Esophagus mucosa (tissue), 1 donor: Measurements from ENCODE around the gene KCTD5. TPM values are rescaled to one million over a fixed set of nuclear protein-coding genes. Genes with fewer than 3 reads are reported as not detected.

Experiments used
- ATAC-seq: fragments of 200-7000 bp; cut with Tn5 transposase; one replicate; pipeline ENCODE4 v1.9.1; 2020
- total RNA-seq: library from RNA; stranded (reverse); gene quantifications from one replicate; pipeline ENCODE4 v1.2.4, GENCODE V29; 2023
- donor health status: DM: yes; HTN: yes; CAD: no.

The KCTD5 gene
- total RNA-seq, 1 donor from 2014 or later, result 37.7 TPM

DNA sequence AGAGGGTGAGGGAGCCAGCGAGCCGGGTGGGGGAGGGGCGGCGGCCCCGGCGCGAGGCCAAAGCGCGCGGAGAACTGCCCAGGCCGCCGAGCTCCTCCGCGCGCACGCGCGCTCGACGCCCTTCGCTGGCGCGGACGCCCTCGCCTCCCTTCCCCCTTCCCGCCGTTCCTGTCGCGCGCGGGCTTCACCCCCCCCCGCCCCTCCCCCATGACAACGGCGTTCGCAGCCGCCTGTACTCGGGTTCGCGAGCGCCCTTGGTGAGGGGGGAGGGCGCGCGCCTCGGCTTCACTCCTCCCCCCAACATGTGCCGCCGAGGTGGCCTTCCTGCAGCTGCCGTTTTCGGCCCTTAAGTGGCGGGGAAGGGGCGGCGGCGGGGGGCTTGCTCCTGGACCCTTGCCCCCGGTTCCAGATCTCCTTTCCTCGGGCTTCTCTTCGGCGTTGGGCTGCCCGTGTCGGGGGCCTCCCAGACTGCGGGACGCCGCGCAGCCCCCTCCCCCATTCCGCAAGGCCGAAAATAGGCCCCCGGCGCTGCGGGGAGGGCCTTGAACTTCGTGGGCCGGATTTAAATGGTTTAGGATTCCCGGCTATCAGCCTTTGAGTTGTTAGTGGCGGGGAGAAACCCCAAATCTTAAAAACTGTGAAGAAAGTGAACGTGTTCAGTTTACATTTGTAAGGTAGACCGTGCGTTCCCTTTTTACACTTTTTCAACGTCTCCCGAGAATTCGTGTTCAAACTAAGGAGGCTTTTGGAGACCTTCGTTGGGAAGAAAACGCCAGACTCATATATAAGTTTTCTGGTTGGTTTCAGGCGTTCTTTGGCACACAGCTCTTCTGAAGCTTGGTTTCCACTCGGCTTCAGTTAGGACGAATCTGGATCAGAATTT lies 70.8 kb downstream of the KCTD5 start:
- peak; percentile 79 for ATAC-seq

DNA sequence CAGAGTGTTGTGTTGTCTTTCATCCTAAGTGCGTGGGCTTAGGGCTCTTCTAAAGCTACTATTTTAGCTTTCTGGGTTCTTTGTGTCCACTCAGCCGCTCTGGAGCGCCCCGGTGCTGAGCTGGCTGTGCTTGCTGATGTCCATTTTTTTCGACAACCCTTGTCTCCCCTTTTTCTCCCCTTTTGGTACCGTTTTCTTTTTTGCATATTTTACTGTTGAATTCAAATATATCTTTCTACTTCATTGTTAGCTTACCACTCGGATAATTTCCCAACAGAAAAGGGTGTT lies 71.4 kb downstream of the KCTD5 start:
- no peak for ATAC-seq

GRCh38 chr16:2755158-2755557 lies 72.8 kb downstream of the KCTD5 start:
- no peak for ATAC-seq

DNA sequence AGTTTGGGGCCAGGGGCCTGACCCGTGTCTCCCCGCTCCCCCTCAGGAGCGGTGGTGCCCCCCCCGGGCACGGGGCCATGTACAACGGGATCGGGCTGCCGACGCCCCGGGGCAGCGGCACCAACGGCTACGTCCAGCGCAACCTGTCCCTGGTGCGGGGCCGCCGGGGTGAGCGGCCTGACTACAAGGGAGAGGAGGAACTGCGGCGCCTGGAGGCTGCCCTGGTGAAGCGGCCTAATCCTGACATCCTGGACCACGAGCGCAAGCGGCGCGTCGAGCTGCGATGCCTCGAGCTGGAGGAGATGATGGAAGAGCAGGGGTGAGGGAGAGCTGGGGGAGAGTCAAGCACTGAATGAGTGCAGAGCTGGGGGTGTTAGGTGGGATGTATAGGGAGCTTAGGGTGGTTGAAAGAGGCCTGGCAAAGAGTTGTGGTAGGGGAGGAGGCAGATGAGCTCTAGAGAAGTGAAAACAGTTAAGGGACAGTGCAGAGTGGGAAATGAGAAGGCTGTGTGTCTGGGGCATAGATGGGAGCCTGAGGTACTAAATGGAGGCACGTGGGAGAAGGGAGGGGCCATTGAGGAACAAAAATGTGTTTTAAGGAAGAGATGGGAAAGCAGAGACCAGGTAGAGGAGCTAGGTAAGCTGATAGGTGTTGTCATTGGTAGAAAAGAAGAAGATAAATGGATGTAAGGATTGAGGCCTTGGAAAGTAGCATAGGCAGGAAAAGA lies 74.1 kb downstream of the KCTD5 start:
- ATAC-seq, result no peak

GRCh38 chr16:2757344-2757743 lies 75.0 kb downstream of the KCTD5 start:
- no peak for ATAC-seq

Other genes starting within 250 kb of the KCTD5 start
- gene TEDC2, start 222.4 kb upstream of the KCTD5 start, total RNA-seq, result 3.1 TPM
- gene NTN3, start 211.2 kb upstream of the KCTD5 start, total RNA-seq, result 0.08 TPM
- gene TBC1D24, start 207.4 kb upstream of the KCTD5 start, total RNA-seq, result 2.0 TPM
- gene ATP6V0C, start 168.6 kb upstream of the KCTD5 start, total RNA-seq, result 205 TPM
- gene AMDHD2, start 162.2 kb upstream of the KCTD5 start, total RNA-seq, result 19.0 TPM
- not detected for gene CEMP1, start 151.1 kb upstream of the KCTD5 start, total RNA-seq
- 26.1 TPM for gene PDPK1, start 144.5 kb upstream of the KCTD5 start, total RNA-seq
- 191 TPM for gene PRSS27, start 37.7 kb downstream of the KCTD5 start, total RNA-seq
- 280 TPM for gene SRRM2, start 70.1 kb downstream of the KCTD5 start, total RNA-seq
- 310 TPM for gene ELOB, start 94.8 kb downstream of the KCTD5 start, total RNA-seq
- gene PRSS33, start 105.0 kb downstream of the KCTD5 start, total RNA-seq, result not detected
- not detected for gene PRSS41, start 115.9 kb downstream of the KCTD5 start, total RNA-seq
- gene PRSS21, start 134.7 kb downstream of the KCTD5 start, total RNA-seq, result 6.9 TPM
- 15.3 TPM for gene ZG16B, start 147.8 kb downstream of the KCTD5 start, total RNA-seq
- 97.0 TPM for gene PRSS22, start 175.6 kb downstream of the KCTD5 start, total RNA-seq
- gene FLYWCH2, start 200.7 kb downstream of the KCTD5 start, total RNA-seq, result 19.5 TPM
- 16.4 TPM for gene FLYWCH1, start 229.4 kb downstream of the KCTD5 start, total RNA-seq